ENCODE results near the gene NDRG4. TPM values are rescaled to one million over a fixed set of nuclear protein-coding genes. Genes with fewer than 3 reads are reported as not detected.

The NDRG4 gene
- total RNA-seq, 1 donor from 2014 or later, result 128 TPM

- Histone ChIP-seq H3K4me3 (no peak overlapping the region), H3K36me3 (no peaks in the 10 kb centered on the region), H3K27ac (no peak overlapping the region), H3K9me3 (no peaks in the 10 kb centered on the region), H3K4me1 (no peaks in the 10 kb centered on the region), H3K27me3 (no peaks in the 10 kb centered on the region)
- TF ChIP-seq POLR2A (IDR thresholded peaks at IDR 0.05), result no peak
- no peak for TF ChIP-seq POLR2AphosphoS5 (IDR thresholded peaks at IDR 0.05; ENCODE audit: insufficient read depth in 1 of 2, low read depth in 1 of 2)
- no peak for TF ChIP-seq CTCF (IDR thresholded peaks at IDR 0.05)
- DNase-seq (ENCODE audit: extremely low spot score in 2 of 2), result no peak
- intact Hi-C loops (cut with DNase I), result no loop called here
Observed at GRCh38 chr16:58481226-58481869, 18.6 kb upstream of the NDRG4 start.

GRCh38 chr16:58481931-58482330, 18.0 kb upstream of the NDRG4 start:
- TF ChIP-seq POLR2A (IDR thresholded peaks at IDR 0.05) (no peak), POLR2AphosphoS5 (IDR thresholded peaks at IDR 0.05; ENCODE audit: insufficient read depth in 1 of 2, low read depth in 1 of 2) (no peak), CTCF (IDR thresholded peaks at IDR 0.05) (no peak)
- Histone ChIP-seq H3K4me3 (no peak overlapping the region), H3K4me1 (no peaks in the 10 kb centered on the region), H3K9me3 (no peaks in the 10 kb centered on the region), H3K36me3 (no peaks in the 10 kb centered on the region), H3K27me3 (no peaks in the 10 kb centered on the region), H3K27ac (no peak overlapping the region)
- intact Hi-C loops (cut with DNase I), result no loop called here
- DNase-seq (ENCODE audit: extremely low spot score in 2 of 2), result no peak

GRCh38 chr16:58485184-58485887, 14.6 kb upstream of the NDRG4 start:
- H3K4me3 ChIP-seq, result no peak overlapping the region
- H3K4me1 ChIP-seq, result peaks cover 6% of the 10 kb centered on the region
- DNase-seq (ENCODE audit: extremely low spot score in 2 of 2), result no peak
- H3K36me3 ChIP-seq, result no peaks in the 10 kb centered on the region
- H3K27ac ChIP-seq, result no peak overlapping the region
- intact Hi-C loops (cut with DNase I), result no loop called here
- TF ChIP-seq POLR2A (IDR thresholded peaks at IDR 0.05), result no peak
- TF ChIP-seq POLR2AphosphoS5 (IDR thresholded peaks at IDR 0.05; ENCODE audit: insufficient read depth in 1 of 2, low read depth in 1 of 2), result no peak
- TF ChIP-seq CTCF (IDR thresholded peaks at IDR 0.05), result no peak
- H3K9me3 ChIP-seq, result no peaks in the 10 kb centered on the region
- H3K27me3 ChIP-seq, result no peaks in the 10 kb centered on the region

GRCh38 chr16:58487566-58488351, 12.2 kb upstream of the NDRG4 start:
- H3K36me3 ChIP-seq, result no peaks in the 10 kb centered on the region
- H3K27ac ChIP-seq, result no peak overlapping the region
- intact Hi-C loops (cut with DNase I), result loop anchor here (2.0 kb wide), 1 partner anchor 149 kb away; no protein-coding TSS in a partner anchor
- no peaks in the 10 kb centered on the region for H3K27me3 ChIP-seq
- peak overlapping the region; percentile 15 to 28 for H3K4me3 ChIP-seq
- TF ChIP-seq CTCF (IDR thresholded peaks at IDR 0.05), result peak; percentile 85 to 92 (median 87)
- no peak for TF ChIP-seq POLR2A (IDR thresholded peaks at IDR 0.05)
- no peak for TF ChIP-seq POLR2AphosphoS5 (IDR thresholded peaks at IDR 0.05; ENCODE audit: insufficient read depth in 1 of 2, low read depth in 1 of 2)
- H3K4me1 ChIP-seq, result peaks cover 6% of the 10 kb centered on the region
- DNase-seq (ENCODE audit: extremely low spot score in 2 of 2), result no peak
- no peaks in the 10 kb centered on the region for H3K9me3 ChIP-seq

Data from vagina (tissue), 2 donors.